A172 (cell line): Measurements from ENCODE around the gene HLA-G. TPM values are rescaled to one million over a fixed set of nuclear protein-coding genes. Genes with fewer than 3 reads are reported as not detected.
"Not testable (repeated sequence)": the region's sequence is repeated elsewhere in the genome, so short reads cannot be mapped to it uniquely, and the experiment has no call there.

Source experiments
- DNase-seq: peaks from one replicate; pipeline ENCODE4 v3.0.0-alpha.2; 2015; ENCODE audit warnings: low spot score
- total RNA-seq: library from RNA; depleted of rRNA; stranded (reverse); fragments of >200 nt; shearing (Covaris generic); gene quantifications from 2 replicates; pipeline ENCODE4 v1.2.3, GENCODE V29; 2014; rRNA removed

The HLA-G gene
- total RNA-seq, result not detected in 2 replicates

DNA sequence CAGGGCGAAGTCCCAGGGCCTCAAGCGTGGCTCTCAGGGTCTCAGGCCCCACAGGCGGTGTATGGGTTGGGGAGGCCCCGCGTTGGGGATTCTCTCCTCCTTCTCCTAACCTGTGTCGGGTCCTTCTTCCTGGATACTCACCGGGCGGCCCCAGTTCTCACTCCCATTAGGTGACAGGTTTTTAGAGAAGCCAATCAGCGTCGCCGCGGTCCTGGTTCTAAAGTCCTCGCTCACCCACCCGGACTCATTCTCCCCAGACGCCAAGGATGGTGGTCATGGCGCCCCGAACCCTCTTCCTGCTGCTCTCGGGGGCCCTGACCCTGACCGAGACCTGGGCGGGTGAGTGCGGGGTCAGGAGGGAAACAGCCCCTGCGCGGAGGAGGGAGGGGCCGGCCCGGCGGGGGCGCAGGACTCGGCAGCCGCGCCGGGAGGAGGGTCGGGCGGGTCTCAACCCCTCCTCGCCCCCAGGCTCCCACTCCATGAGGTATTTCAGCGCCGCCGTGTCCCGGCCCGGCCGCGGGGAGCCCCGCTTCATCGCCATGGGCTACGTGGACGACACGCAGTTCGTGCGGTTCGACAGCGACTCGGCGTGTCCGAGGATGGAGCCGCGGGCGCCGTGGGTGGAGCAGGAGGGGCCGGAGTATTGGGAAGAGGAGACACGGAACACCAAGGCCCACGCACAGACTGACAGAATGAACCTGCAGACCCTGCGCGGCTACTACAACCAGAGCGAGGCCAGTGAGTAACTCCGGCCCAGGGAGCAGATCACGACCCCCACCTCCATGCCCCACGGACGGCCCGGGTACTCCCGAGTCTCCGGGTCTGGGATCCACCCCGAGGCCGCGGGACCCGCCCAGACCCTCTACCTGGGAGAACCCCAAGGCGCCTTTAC lies at the start of gene HLA-G:
HLA-G (plus strand) TSS at position 247 of the 892 bp plus-strand sequence; CDS start at position 267, 20 bp downstream.
- DNase-seq, result no peak

- not testable (repeated sequence) for DNase-seq
Measured at GRCh38 chr6:29780019-29780698, 47.5 kb upstream of the HLA-G start.

GRCh38 chr6:29789176-29789575 lies 38.4 kb upstream of the HLA-G start:
- no peak for DNase-seq

DNA sequence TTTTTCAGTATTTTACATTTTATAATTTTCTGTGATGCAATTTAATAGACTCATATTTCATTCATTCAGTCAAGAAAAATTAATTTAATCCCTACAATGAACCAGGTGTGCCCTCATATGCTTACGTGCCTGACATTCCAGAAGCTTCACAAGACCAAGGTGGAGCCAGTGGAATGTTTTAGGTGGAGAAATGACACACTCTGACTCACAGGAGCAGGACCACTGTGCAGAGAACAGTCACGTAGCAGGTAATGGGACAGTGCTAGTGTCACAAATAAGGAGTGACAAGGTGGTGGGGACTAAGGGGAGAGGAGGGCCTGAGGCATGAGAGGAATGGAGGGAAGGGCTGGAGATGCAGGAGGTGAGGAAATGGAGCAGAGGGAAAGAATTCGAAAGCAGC lies 37.0 kb upstream of the HLA-G start:
- DNase-seq, result no peak

- DNase-seq, result no peak
Measured at GRCh38 chr6:29791162-29791561, 36.5 kb upstream of the HLA-G start.

GRCh38 chr6:29791786-29792122 lies 35.9 kb upstream of the HLA-G start:
- no peak for DNase-seq

GRCh38 chr6:29792123-29793035 lies 35.2 kb upstream of the HLA-G start:
- no peak for DNase-seq

- DNase-seq, result no peak
Measured at GRCh38 chr6:29793036-29793356, 34.6 kb upstream of the HLA-G start.

DNA sequence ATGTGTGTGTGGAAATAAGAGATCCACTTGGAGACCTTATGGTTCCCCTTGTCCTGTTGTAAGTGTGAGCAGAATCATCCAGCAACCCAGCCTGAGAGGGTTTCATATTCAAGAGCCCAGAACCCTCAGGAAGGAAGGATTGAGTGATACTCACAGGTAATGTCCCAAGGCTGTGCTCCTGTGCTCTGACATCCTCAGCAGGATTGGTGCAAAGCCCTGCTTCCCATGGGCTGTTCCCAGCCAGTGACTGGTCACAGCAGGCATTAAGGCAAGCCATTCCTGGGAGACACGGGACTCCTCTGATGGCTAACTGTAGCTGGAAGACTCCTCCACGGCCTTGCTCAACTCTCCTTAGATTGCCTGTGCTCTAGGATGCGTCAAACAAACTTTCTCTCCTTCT lies 33.8 kb upstream of the HLA-G start:
- DNase-seq, result no peak

GRCh38 chr6:29796026-29796425 lies 31.6 kb upstream of the HLA-G start:
- no peak for DNase-seq

DNA sequence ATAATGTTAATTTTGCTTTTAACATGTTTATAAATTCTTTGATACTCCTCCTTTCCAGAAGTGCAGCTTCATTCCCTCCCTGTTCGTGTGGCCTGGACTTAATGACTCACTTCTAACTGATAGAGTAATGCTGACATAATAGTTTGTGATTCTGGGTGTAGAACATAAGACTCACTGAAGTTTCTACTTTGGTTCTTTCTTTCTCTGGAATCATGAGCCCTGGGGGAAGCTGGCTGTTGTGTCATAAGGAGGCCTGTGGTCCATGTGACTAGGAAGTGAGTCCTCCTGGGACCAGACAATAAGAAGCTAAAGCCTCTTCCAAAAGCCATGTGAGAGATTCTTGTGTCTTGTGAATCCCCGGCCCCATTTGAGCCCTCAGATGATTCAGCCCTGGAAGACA lies 30.5 kb upstream of the HLA-G start:
- DNase-seq, result peak; percentile 5

GRCh38 chr6:29797966-29798365 lies 29.7 kb upstream of the HLA-G start:
- no peak for DNase-seq

DNA sequence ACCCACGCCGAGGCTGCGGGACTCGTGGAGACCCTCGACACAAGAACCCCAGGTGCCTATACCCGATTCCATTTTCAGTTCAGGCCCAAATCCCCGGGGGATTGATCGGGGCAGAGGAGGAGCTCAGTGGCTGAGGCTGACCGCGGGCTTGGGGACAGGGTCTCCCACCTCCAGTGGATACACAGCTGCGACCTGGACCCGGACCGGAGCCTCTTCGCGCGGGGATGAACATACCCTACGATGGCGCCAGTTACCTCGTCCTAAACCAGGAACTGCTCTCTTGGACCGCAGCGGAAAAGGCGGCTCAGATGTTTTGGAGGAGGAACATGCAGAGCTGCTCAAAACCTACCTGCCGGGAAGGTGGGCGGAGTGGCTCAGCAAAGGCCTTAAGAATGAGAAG lies 27.4 kb upstream of the HLA-G start:
- DNase-seq, result no peak

DNA sequence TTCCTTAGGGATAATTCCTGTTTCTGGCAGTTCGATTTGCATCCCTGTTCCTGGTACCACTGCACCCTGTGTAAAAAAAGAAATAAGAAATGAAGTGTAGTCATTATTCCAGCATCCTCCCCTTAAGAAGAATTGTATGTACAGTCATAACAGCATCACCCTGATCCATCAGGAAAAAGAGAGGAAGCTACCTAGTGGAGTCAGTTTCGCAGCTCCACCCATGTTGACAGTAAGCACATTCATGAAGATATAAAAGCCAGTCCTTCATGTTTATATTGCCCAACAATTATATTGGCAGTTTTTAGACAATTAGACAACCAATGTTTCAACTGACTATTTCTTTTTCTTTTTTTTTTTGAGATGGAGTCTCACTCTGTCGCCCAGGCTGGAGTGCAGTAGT lies 21.2 kb upstream of the HLA-G start:
- DNase-seq, result no peak

DNA sequence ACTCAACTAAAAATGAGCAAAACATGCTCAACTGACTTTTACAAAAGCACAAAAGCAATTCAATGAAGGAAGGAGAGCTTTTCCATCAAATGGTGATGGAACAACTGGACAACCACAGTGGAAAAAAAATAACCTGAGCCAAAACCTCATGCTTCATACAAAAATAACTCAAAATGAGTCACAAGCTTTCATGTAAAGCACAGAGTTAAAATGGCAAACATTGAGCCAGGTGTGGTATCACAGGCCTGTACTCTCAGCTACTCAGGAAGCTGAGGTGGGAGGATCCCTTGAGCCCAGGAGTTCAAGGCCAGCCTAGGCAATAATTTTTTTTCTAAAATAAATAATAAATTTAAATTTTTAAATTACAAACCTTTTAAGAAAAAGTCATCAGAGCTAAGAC lies 18.4 kb upstream of the HLA-G start:
- DNase-seq, result no peak

GRCh38 chr6:29810371-29810770 lies 17.3 kb upstream of the HLA-G start:
- no peak for DNase-seq

GRCh38 chr6:29811377-29811776 lies 16.2 kb upstream of the HLA-G start:
- DNase-seq, result no peak

DNA sequence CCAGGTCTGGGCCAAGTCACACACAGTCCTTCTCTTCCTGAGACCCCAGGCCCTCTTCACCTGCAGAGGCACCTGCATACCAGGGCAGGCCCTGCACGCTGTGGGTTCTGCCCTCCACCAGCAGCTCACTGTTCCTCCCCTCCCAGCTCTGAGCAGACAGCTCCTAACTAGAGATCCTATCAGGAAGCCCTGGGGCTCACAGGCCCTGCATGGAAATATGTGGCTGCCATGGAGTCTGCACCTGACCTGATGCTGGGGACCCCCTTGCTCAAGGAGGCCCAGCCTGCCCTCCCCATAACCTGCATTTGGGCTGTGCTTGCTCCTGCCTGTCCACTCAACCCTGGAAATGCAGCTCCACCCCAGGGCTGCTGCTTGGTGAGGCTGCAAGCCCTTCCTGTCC lies 14.6 kb upstream of the HLA-G start:
- no peak for DNase-seq

GRCh38 chr6:29813809-29814208 lies 13.8 kb upstream of the HLA-G start:
- peak; percentile 61 for DNase-seq

DNA sequence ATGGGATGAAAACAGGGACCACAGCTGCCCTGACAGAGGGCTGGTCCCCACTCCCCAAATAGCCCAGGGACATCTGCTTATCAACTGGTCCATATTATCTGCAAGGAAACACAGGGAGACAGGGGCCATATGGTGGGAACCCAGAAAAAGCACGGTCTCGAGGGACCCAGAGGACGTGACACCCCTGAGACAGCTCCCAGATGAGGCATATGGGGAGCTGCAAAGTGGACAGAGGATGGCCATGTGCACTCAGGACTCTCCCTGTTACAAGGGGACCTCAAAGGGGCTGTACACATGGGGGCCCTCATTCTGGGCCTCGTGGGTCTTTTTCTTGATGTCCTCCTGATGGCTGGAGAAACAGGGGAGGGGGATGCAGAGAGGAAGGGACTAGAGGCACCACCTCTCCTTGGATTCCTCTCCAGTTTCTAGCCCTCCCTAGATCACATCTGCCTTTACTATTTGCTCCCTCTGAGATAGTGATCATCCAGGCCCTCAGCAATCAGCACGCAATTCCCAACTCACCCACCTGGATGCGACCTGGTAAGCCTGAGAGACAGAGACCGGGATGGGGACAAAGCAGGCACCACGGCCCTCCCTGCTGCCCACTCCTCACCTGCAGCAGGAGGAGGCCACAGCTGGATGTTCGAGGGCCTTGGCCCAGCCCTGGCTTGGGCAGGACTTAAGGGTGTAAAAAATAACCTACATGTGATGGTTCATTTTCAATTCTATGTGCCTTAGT lies 13.1 kb upstream of the HLA-G start:
- no peak for DNase-seq

- DNase-seq, result no peak
Measured at GRCh38 chr6:29815118-29815750, 12.4 kb upstream of the HLA-G start.
